ENCODE results near the gene MAPK12.
A peak's percentile ranks its signal among the peaks of the same experiment; 100 is the strongest.
"Not testable (repeated sequence)": the region's sequence is repeated elsewhere in the genome, so short reads cannot be mapped to it uniquely, and the experiment has no call there.

The MAPK12 gene

GRCh38 chr22:50280708-50281383, 19.4 kb upstream of the MAPK12 start:
- DNase-seq, result no peak

GRCh38 chr22:50280022-50280707, 18.7 kb upstream of the MAPK12 start:
- no peak for DNase-seq

- no peak for DNase-seq
These were observed 17.6 kb upstream of the MAPK12 start for GRCh38 chr22:50278956-50279619.

GRCh38 chr22:50278461-50278860, 17.0 kb upstream of the MAPK12 start:
- no peak for DNase-seq

GRCh38 chr22:50277761-50278160, 16.3 kb upstream of the MAPK12 start:
- DNase-seq, result no peak

- no peak for DNase-seq
These were observed 14.7 kb upstream of the MAPK12 start for GRCh38 chr22:50276143-50276542.

GRCh38 chr22:50275181-50276055, 13.9 kb upstream of the MAPK12 start:
- no peak for DNase-seq

- DNase-seq, result no peak
These were observed 13.3 kb upstream of the MAPK12 start for GRCh38 chr22:50274771-50275170.

- no peak for DNase-seq
These were observed 12.8 kb upstream of the MAPK12 start for GRCh38 chr22:50274311-50274710.

- not testable (repeated sequence) for DNase-seq
These were observed 12.3 kb upstream of the MAPK12 start for GRCh38 chr22:50273781-50274180.

- DNase-seq, result not testable (repeated sequence)
These were observed 11.9 kb upstream of the MAPK12 start for GRCh38 chr22:50273352-50273751.

- DNase-seq, result no peak
These were observed 10.7 kb upstream of the MAPK12 start for GRCh38 chr22:50272044-50272802.

- peak; percentile 48 for DNase-seq
These were observed 10.1 kb upstream of the MAPK12 start for GRCh38 chr22:50271519-50271970.

GRCh38 chr22:50270666-50271394, 9.3 kb upstream of the MAPK12 start:
- peak; percentile 48 for DNase-seq

GRCh38 chr22:50269970-50270665, 8.6 kb upstream of the MAPK12 start, which contains the start of gene MAPK11:
Gene MAPK11 (minus strand): TSS chr22:50270380. CDS start chr22:50270292, 88 bp downstream.
- DNase-seq, result peak; percentile 57

GRCh38 chr22:50269573-50269969, 8.1 kb upstream of the MAPK12 start:
- DNase-seq, result no peak

GRCh38 chr22:50268655-50269113, 7.2 kb upstream of the MAPK12 start:
- DNase-seq, result no peak

- peak; percentile 43 for DNase-seq
These were observed 6.3 kb upstream of the MAPK12 start for GRCh38 chr22:50267591-50268390.

- DNase-seq, result no peak
These were observed 5.5 kb upstream of the MAPK12 start for GRCh38 chr22:50266994-50267393.
